Embryonic facial prominence (tissue), 1 donor: ENCODE measurements around the gene ADORA1.

Experiments used
- DNase-seq: peaks from one replicate; pipeline ENCODE4 v3.0.0-alpha.2; 2016; ENCODE audit errors: extremely low spot score

Gene ADORA1

GRCh38 chr1:203093754-203094410, 33.6 kb upstream of the ADORA1 start:
- DNase-seq: no peak

DNA sequence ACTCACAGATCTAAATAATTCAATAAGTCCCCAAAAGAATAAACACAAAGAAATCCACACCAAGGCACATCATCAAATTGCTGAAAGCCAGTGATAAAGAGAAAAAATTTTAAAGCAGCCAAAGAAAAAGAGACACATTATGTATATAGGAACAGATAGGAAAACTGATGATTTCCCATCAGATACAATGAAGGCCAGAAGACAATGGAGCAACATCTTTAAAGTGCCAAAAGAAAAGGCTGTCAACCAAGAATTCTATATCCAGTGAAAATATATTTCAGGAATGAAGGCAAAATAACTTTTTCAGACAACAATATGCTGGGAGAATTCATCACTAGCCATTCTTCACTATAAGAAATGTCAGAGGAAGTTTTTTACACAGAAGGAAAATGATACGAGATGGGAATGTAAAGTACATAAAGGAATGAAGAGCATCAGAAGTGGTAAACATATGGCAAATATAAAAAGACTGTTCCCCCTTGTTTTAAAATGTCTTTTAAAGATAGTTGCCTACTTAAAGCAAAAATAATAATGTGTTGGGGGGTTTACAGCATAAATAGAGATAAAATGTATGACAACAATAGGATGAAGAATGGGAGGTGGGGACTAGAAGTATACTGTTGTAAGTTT, 32.4 kb upstream of the ADORA1 start:
- DNase-seq: no peak

DNA sequence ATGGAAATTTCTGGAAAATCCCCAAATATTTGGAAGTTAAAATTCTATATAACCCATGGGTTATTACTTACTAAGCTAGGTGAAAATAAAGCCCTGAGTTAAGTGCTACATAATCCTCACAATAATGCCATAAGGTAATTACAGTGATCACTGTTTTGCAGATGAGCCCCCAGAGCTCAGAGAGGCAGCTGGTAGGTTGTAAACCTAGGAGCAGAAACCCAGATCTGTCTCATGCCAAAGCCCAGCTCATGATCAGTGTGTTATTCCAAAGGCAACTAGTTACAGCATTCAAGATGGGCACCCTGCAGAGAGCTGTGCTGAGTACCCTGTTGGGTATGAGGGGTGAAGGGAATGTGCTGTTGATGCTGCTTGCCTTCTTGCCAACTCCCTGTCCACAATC, 31.0 kb upstream of the ADORA1 start:
- no peak for DNase-seq

- DNase-seq: no peak
Measured at GRCh38 chr1:203097001-203097400, 30.5 kb upstream of the ADORA1 start.

DNA sequence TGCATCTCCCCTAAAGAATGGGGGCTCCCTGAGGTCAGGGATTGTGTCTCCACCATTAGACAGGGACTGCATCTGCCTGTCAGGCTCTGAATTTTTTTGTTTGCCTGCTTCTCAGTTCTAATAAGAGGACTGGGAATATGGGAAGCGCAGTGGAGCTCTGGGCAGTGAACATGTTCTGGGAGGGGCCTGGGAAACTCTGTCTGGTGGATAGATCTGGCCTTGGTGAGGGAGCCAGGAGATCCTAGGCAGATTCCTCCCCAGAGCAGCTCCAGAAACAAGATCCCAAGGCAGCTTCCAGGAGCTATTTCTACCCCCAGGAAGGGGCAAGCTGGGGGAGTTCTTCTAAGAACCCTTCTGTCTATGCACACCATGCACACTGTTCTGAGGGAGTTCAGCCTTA, 29.1 kb upstream of the ADORA1 start:
- DNase-seq: no peak

DNA sequence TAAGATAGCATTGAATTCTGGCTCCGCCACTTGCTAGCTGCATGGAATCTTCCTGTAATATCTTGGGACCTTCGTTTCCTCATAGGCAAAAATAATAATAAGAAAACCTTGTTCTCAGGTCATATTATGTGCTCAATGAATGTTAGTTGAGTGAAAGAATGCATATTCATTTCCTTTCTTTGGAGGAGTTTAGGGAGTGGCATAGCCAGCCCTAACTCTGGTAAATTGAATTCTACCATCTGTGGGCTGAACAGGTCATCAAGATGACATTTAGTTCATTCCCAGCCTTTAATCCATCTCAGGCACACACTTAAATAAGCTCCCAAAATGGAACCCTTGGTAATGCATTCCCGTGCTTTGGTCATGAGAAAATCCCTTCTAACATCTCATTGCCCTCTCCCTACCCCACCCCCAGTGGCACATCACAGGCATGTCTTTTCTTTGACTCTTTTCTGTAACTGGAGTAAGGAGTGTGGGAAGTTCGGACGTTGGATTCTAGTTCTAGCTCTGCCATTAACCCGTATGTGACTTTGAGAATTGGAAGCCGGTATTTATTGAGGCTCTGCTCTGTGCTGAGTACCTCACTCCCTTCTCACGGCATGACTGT, 28.5 kb upstream of the ADORA1 start:
- no peak for DNase-seq

- DNase-seq: no peak
Measured at GRCh38 chr1:203099805-203100515, 27.6 kb upstream of the ADORA1 start.

DNA sequence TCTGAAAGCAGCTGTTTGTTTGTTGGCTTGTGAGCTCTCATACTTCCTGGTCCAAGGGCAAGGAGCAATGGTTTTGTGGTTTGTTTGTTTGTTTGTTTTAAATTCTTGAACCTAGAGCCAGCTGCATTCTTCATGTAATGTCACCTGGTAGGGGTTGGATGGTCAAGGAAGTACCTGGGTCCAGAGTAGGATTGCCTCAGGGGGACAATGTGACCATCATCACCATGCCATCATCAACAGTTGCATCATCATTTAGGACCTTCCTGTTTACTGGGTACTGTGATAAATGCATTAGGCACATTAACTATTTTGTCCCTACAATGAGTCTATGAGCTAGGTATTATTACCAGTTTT, 27.0 kb upstream of the ADORA1 start:
- no peak for DNase-seq

DNA sequence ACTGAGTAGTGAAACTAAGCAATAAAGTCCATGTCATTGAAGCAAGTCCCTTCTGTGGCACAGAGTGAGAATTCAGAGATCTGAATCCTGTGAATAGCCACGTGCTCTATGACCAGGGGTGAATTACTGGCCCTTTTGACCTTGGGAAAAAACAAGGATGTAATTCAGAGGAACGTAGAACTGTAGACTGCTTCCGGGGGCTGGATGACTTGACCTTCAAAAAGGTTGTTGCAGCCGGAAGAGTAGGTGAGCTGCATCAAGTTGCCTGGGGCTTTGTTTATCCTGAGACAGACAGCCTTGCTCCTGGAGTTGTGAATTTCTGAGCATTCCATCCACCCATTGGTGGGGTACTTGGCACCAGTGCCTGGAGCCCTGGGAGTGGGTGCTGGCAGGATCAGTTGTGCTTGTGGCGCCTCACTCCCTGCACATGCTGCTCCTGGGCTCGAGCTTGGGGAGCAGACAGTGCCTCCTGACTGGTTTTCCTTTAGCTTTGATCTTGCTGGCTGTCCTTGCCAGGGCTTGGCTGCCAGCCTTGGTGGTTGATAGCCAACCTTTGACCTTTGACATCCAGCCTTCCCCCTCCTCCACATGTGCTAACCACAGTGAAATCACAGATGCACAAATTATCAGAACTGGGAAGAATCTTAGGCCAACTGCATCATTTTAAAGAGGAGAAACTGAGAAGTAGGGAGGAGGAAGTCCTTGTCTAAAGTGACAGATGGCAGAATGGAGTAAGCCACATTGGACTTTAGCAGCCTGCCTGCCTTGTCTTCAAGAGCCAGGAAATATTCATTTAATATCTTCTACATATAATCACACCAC, 25.5 kb upstream of the ADORA1 start:
- DNase-seq: no peak

GRCh38 chr1:203103216-203103615, 24.3 kb upstream of the ADORA1 start:
- no peak for DNase-seq

DNA sequence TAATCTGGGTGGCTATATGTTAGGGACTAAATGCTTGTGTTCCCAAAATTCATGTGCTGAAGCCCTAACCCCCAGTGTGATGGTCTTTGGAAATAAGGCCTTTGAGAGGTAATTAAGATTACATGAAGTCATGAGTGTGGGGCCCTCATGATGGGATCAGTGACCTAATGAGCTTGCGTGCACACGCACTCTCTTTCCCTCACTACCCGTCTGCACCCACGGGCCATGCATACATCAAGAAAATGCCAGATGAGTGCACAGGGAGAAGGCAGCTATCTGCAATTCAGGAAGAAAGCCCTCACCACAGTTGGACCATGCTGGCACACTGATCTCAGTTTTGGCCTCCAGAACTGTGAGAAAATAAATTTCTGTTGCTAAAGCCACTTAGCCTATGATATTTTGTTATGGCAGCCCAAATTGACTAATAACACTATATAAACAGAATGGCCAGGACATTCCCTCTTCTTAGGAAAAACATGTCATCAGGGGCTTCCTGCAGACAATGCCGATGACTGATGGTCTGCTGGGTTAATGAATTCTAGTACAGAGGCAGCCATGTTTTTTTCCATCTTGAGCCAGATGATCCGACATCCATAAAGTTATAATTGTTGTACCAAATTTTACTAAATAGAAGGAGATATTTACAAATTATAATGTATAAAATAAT, 23.6 kb upstream of the ADORA1 start:
- no peak for DNase-seq

GRCh38 chr1:203104789-203105390, 22.6 kb upstream of the ADORA1 start:
- DNase-seq: no peak

DNA sequence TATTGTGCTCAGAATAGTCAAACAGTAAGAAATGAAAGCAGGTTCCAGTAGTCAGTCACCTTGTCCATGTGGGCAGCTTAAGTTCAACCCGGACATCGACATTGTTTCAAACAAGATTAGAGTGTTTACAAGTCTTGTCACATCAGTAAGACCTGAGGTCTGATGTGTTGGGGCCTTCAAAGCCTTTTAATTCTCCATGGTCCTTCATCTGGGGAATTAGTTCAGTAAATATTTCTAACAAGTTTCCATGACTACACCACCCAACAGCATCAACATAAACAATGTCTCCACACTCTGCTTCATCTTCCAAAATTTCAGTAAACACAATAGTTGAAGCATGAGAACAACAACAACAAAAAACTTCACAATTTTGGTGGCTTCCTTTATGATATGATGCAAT, 15.1 kb upstream of the ADORA1 start:
- no peak for DNase-seq

GRCh38 chr1:203113308-203113707, 14.2 kb upstream of the ADORA1 start:
- no peak for DNase-seq

DNA sequence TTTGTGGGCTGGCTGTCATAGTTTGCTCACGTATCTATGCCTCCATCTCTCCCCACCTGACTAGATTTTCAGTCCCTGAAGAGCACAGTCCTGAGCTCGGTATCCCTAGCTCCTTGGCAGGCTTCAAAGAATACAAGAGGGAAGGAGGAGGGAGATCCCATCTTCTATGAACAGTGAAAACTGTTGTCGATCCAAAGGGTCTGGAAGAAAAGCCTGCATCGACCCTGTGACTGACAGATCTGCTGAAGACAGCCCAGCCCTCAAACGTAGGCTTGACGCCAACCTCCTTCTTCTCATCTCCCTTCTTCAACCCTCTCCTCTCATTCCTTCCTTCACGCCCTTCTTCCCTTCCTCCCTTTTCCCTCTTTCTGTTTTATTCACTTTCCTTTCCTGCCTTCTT, 13.3 kb upstream of the ADORA1 start:
- DNase-seq: no peak

- no peak for DNase-seq
Measured at GRCh38 chr1:203116091-203116820, 11.3 kb upstream of the ADORA1 start.

DNA sequence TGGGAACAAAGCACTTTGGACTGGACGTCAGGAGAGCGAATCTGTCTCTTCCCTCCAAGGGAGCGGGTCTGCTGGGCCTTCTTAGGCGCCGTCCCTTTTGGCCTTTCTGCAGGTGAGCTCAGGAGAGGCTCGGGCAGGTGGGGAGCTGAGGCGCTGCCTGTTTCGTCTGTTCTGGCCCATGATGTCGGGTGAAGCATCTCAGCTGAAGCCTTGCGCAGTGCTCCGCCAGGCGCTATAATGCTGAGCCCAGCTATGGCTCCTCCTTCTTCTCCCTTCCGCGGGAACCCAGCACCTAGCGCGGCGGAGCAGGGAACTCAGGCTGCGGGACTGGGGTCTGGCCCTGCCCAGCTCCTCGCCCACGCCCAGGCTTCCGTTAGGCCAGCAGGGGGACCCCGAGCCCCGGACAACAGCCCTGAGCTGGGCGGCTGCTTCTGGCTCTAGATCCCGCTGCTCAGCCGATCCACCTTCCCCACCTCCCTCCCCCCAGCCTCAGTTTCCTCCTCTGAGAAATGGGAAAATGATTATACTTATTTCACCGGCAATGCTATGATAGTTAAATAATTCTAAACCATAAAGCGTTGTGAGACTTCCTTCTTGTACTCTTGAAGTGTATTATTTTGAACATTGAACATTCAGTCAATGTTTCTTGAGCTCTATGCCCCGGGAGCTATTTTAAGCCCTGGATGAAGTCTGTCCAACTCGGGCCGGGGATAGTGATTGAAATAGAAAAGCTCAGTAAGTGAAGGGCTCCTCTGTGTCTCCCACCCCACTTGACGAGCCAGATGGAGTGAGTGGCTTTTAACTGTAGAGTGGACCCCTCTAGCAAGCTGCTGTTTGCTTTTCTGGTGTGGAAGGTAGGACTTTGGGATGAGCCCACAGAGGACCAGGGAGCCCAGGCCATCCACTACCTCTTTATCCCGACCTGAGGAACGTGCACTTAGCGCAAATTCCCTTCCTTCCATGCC, 9.6 kb upstream of the ADORA1 start:
- peak; percentile 29 for DNase-seq

GRCh38 chr1:203120325-203121153, 7.0 kb upstream of the ADORA1 start:
- no peak for DNase-seq
